ENCODE results near the gene HEXIM1.

Gene HEXIM1

DNA sequence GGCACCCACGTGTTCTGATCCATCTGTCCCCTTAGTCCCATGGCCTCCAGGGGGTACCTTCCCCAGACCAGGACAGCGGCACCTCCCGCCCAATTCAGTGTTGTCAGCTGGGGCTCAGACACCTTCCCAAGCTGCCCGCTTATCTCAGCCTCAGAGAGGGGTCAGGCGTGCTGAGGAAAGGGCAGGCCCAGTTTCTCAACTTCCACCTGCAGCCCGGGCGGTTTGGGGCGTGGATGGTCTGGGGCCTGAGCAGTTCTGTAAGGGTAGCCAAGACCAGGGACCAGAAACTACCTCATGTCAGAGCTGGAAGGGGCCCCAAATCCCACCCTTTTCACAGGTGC, 21.1 kb upstream of the HEXIM1 start:
- H3K36me3 ChIP-seq (ENCODE audit: low read length): no peaks in the 10 kb centered on the region
- no peaks in the 10 kb centered on the region for H3F3A ChIP-seq (ENCODE audit: insufficient read depth)
- no peaks in the 10 kb centered on the region for H3K27me3 ChIP-seq (ENCODE audit: low read length)
- no peak overlapping the region for H3K4me2 ChIP-seq (ENCODE audit: low read depth, low read length, poor library complexity, severe bottlenecking)
- no peaks in the 10 kb centered on the region for H4K20me1 ChIP-seq (ENCODE audit: low read depth, low read length)
- H3K79me2 ChIP-seq (ENCODE audit: insufficient read depth, low read length): no peaks in the 10 kb centered on the region
- no peak overlapping the region for H3K4me3 ChIP-seq (ENCODE audit: insufficient read depth, low read length, poor library complexity, severe bottlenecking)
- H3K27ac ChIP-seq (ENCODE audit: low read depth, low read length): no peak overlapping the region
- no peak overlapping the region for H3K9ac ChIP-seq (ENCODE audit: low read length)
- H2AFZ ChIP-seq (ENCODE audit: low read depth, low read length, severe bottlenecking): no peak overlapping the region
- TF ChIP-seq, protein P1, sequence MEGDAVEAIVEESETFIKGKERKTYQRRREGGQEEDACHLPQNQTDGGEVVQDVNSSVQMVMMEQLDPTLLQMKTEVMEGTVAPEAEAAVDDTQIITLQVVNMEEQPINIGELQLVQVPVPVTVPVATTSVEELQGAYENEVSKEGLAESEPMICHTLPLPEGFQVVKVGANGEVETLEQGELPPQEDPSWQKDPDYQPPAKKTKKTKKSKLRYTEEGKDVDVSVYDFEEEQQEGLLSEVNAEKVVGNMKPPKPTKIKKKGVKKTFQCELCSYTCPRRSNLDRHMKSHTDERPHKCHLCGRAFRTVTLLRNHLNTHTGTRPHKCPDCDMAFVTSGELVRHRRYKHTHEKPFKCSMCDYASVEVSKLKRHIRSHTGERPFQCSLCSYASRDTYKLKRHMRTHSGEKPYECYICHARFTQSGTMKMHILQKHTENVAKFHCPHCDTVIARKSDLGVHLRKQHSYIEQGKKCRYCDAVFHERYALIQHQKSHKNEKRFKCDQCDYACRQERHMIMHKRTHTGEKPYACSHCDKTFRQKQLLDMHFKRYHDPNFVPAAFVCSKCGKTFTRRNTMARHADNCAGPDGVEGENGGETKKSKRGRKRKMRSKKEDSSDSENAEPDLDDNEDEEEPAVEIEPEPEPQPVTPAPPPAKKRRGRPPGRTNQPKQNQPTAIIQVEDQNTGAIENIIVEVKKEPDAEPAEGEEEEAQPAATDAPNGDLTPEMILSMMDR (IDR thresholded peaks at IDR 0.05; ENCODE audit: insufficient read depth, low read length, poor library complexity, severe bottlenecking): no peak
- TF ChIP-seq EZH2phosphoT487 (conservative IDR thresholded peaks at IDR 0.05; ENCODE audit: low read length): no peak
- no peaks in the 10 kb centered on the region for H3K9me3 ChIP-seq (ENCODE audit: insufficient read depth, low read length)
- no peaks in the 10 kb centered on the region for H3K9me2 ChIP-seq (replicated peaks; ENCODE audit: insufficient read depth, low read length)

- no peaks in the 10 kb centered on the region for H3K9me2 ChIP-seq (replicated peaks; ENCODE audit: insufficient read depth, low read length)
- no peaks in the 10 kb centered on the region for H3K79me2 ChIP-seq (ENCODE audit: insufficient read depth, low read length)
- H3K27ac ChIP-seq (ENCODE audit: low read depth, low read length): no peak overlapping the region
- H4K20me1 ChIP-seq (ENCODE audit: low read depth, low read length): no peaks in the 10 kb centered on the region
- no peak overlapping the region for H3K4me3 ChIP-seq (ENCODE audit: insufficient read depth, low read length, poor library complexity, severe bottlenecking)
- H3K4me2 ChIP-seq (ENCODE audit: low read depth, low read length, poor library complexity, severe bottlenecking): no peak overlapping the region
- no peak overlapping the region for H2AFZ ChIP-seq (ENCODE audit: low read depth, low read length, severe bottlenecking)
- H3K36me3 ChIP-seq (ENCODE audit: low read length): no peaks in the 10 kb centered on the region
- H3K9me3 ChIP-seq (ENCODE audit: insufficient read depth, low read length): no peaks in the 10 kb centered on the region
- no peaks in the 10 kb centered on the region for H3K27me3 ChIP-seq (ENCODE audit: low read length)
- no peak overlapping the region for H3K9ac ChIP-seq (ENCODE audit: low read length)
- H3F3A ChIP-seq (ENCODE audit: insufficient read depth): no peaks in the 10 kb centered on the region
- TF ChIP-seq EZH2phosphoT487 (conservative IDR thresholded peaks at IDR 0.05; ENCODE audit: low read length): no peak
- TF ChIP-seq, protein P1 (IDR thresholded peaks at IDR 0.05; ENCODE audit: insufficient read depth, low read length, poor library complexity, severe bottlenecking): no peak
Measured at GRCh38 chr17:45127548-45128300, 20.6 kb upstream of the HEXIM1 start.

GRCh38 chr17:45128331-45128730, 19.9 kb upstream of the HEXIM1 start:
- no peaks in the 10 kb centered on the region for H3K9me3 ChIP-seq (ENCODE audit: insufficient read depth, low read length)
- no peak overlapping the region for H2AFZ ChIP-seq (ENCODE audit: low read depth, low read length, severe bottlenecking)
- no peaks in the 10 kb centered on the region for H3K9me2 ChIP-seq (replicated peaks; ENCODE audit: insufficient read depth, low read length)
- no peak overlapping the region for H3K4me2 ChIP-seq (ENCODE audit: low read depth, low read length, poor library complexity, severe bottlenecking)
- no peaks in the 10 kb centered on the region for H4K20me1 ChIP-seq (ENCODE audit: low read depth, low read length)
- no peak overlapping the region for H3K9ac ChIP-seq (ENCODE audit: low read length)
- no peak overlapping the region for H3K4me3 ChIP-seq (ENCODE audit: insufficient read depth, low read length, poor library complexity, severe bottlenecking)
- no peaks in the 10 kb centered on the region for H3K27me3 ChIP-seq (ENCODE audit: low read length)
- no peak overlapping the region for H3K27ac ChIP-seq (ENCODE audit: low read depth, low read length)
- H3K79me2 ChIP-seq (ENCODE audit: insufficient read depth, low read length): no peaks in the 10 kb centered on the region
- H3K36me3 ChIP-seq (ENCODE audit: low read length): no peaks in the 10 kb centered on the region
- TF ChIP-seq EZH2phosphoT487 (conservative IDR thresholded peaks at IDR 0.05; ENCODE audit: low read length): no peak
- TF ChIP-seq, protein P1 (IDR thresholded peaks at IDR 0.05; ENCODE audit: insufficient read depth, low read length, poor library complexity, severe bottlenecking): no peak
- no peaks in the 10 kb centered on the region for H3F3A ChIP-seq (ENCODE audit: insufficient read depth)

Measured in SU-DHL-6 (cell line).